NCI-H146 (cell line): Measurements from ENCODE around the gene CCDC179.

Experiments
- DNase-seq: peaks from one replicate; lab custom pipeline; 2025; lab: John Stamatoyannopoulos, UW

Gene CCDC179

DNA sequence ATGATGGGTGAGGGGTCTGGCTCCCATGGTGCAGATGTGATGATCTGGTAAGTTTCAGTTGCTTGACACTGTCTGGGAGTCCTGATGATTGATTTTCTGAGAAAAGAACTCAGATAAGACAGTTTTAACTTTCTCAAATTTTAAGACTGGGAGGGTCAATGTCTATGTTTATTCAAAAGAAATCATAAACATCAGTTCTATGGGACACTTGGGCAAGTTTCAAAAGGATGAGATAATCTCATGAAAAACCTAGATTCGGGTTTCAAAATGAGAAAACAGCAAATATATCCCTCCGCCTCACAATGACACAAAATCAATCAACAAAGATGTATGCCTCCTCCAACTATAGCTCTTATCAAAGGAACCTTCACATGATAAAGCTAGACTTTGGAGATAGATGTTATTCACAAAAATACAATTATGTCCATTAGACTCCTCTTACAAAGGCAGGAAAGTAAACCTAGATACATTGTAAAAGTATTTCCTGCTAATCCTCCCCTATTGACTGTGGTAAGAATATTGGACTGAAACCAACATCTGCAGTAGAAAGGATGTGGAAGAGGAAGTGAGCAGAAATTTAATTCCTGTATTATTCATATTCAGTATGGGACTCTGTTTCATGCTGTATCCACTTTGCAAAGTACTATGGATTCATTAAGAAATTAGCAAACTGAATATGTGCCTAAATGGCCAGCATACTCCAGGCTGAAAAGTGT is 52.3 kb downstream of the CCDC179 start:
- DNase-seq: no peak

DNA sequence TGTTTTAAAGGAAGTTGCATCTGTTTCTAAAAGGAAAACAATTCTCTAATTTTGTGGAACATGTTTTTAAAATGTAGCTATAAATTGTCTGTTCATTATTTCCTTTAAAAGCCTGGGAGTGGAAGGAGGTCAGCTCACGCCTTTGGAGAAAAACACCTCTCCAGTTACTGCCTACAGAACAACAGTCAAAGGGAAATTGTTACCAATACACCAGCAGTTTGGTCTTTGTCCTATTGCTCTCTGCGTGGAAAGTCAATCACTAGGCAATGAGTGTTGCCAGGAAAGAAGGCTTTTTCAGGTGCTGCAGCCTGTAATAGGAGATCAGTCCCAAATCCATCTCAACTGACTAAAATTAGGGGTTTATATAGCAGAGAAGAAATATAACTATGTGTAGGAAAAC is 52.9 kb downstream of the CCDC179 start:
- no peak for DNase-seq

DNA sequence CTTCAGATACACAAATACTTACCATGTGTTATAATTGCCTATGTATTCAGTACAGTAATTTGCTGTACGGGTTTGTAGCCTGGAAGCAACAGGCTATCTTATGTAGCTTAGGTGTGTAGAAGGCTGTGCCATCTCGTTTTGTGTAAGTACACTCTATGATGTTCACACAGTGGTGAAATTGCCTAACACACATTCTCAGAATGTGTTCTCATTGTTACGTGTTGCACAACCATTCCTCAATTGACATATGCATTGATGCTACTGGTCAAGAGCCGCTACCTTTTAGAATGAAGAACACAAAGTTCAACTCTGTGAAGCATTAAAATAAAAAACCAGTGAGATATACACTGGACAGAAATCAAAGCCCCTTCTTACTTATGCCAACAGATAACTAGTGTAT is 57.4 kb downstream of the CCDC179 start:
- DNase-seq: no peak

DNA sequence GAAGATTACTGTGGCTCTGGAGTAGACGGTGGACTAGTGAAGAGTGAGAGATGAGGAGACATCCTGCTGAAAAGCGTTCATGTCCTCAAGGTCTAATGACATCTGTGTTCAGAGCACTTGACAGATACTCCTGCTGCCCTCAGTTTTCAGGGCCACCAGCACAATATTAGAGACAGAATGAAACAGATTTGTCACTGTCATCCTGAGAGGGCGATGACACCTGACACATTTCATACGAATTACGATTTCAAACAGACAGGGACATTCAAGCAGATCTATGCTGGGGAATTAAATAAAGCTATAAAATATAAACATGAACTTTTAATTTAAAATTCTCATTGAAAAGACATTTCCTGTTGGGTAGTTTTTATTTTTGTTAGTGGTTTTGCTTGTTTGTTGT is 59.8 kb downstream of the CCDC179 start:
- no peak for DNase-seq

DNA sequence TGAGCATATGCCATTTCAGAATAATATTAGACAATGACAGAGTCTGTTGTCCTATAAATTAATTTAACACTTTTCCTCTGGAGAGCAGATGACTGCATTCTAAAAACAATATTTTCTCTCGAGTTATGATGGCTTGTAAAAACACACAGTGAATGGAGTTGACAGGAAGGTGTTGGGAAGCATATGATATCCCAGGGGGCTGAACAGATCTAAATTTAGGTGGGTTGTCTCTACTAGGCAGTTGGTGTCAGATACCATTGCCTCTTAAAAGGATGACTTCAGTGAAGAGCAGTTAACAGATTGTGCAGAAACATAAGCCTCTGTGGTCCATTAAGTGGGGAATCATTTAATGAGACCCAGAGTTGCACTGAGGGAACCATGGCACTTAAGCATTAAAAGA is 61.4 kb downstream of the CCDC179 start:
- DNase-seq: no peak

DNA sequence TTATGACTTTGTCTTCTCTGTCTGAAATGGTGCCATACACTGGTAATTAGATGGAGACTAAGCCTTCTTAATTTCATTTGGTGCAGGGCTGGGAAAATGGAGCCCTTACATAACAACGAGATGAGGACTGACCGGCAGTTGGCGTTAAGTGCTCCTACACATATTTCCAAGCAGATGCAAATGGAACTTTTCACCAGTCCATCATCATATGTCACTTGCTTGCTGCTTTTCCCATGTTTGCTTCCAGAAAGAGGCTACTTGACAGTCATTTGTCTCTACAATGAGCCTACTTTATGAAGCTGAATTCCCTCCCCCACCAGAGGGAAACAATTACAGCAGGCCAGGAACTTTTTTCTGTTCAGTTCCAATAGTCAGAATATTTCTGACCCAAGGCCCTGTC is 63.2 kb downstream of the CCDC179 start:
- DNase-seq: no peak
